B cell (primary cell): ENCODE results near the gene AAK1. TPM values are rescaled to one million over a fixed set of nuclear protein-coding genes. Genes with fewer than 3 reads are reported as not detected.

Experiments used
- ATAC-seq: fragments of 200-7000 bp; cut with Tn5 transposase; one replicate; pipeline ENCODE4 v1.10.0; 2021; ENCODE audit warnings: low read depth, mild to moderate bottlenecking, moderate number of reproducible peaks, moderate library complexity
- CTCF ChIA-PET: fragments of 350-600 bp; sonication (Branson Sonifier 250); formaldehyde crosslinking; loops from one replicate; lab custom pipeline; 2021; ENCODE audit warnings: antibody characterized with exemption, inconsistent platforms; lab: Charles Lee
- POLR2A ChIA-PET: fragments of 350-600 bp; sonication (Branson Sonifier 250); formaldehyde crosslinking; loops from one replicate; lab custom pipeline; 2021; ENCODE audit warnings: antibody characterized with exemption; lab: Charles Lee
- DNase-seq: peaks from one replicate; pipeline ENCODE4 v3.0.0; 2013
- H2AFZ ChIP-seq: 2 replicates; pipeline ENCODE4 v1.6.1; 2012; ENCODE audit warnings: mild to moderate bottlenecking, low read depth, low read length; ENCODE audit not compliant: insufficient read depth, poor library complexity, severe bottlenecking
- H3K27ac ChIP-seq, 2 donors: 1 replicate in 1 of 2; 2 replicates in 1 of 2; pipeline ENCODE4 v1.5.1; 2012 to 2013; ENCODE audit warnings: low read length in 2 of 2, mild to moderate bottlenecking in 2 of 2, moderate library complexity in 1 of 2
- H3K27me3 ChIP-seq, 4 experiments: fragments of 200-600 bp in 1 of 4; sonication (generic) in 1 of 4; replicated peaks in 1 of 4; 1 replicate in 2 of 4; 2 replicates in 2 of 4; pipeline versions ENCODE4 v1.6.1 to v1.7.0; 2013 to 2016; ENCODE audit warnings: low read length in 3 of 4, mild to moderate bottlenecking in 2 of 4, mixed read lengths in 1 of 4, moderate library complexity in 1 of 4; ENCODE audit not compliant: insufficient read depth in 4 of 4, control insufficient read depth in 3 of 4; ENCODE audit errors: control extremely low read depth in 1 of 4
- H3K36me3 ChIP-seq, 2 experiments: replicated peaks in 1 of 2; 1 replicate in 1 of 2; 2 replicates in 1 of 2; pipeline versions ENCODE4 v1.6.1 to v1.7.1; 2013; ENCODE audit warnings: low read length in 1 of 2; ENCODE audit not compliant: insufficient read depth in 2 of 2, control insufficient read depth in 1 of 2; ENCODE audit errors: control extremely low read depth in 1 of 2, extremely low read depth in 1 of 2
- H3K4me1 ChIP-seq, 2 donors: fragments of 200-600 bp in 1 of 2; sonication (generic) in 1 of 2; 1 replicate in 1 of 2; 2 replicates in 1 of 2; pipeline versions ENCODE4 v1.5.1 to v1.6.1; 2013 to 2017; ENCODE audit warnings: low read length in 2 of 2; ENCODE audit not compliant: control insufficient read depth in 2 of 2, insufficient read depth in 2 of 2
- H3K4me2 ChIP-seq: replicated peaks from 2 replicates; pipeline ENCODE3; 2012; ENCODE audit warnings: mild to moderate bottlenecking, low read depth, low read length; ENCODE audit not compliant: poor library complexity, severe bottlenecking
- H3K4me3 ChIP-seq, 5 experiments: fragments of 200-600 bp in 1 of 5; sonication (generic) in 1 of 5; 1 replicate in 3 of 5; 2 replicates in 2 of 5; pipeline versions ENCODE4 v1.5.1 to v1.7.0; 2011 to 2016; ENCODE audit warnings: low read length in 4 of 5, mild to moderate bottlenecking in 4 of 5, low read depth in 2 of 5, control low read depth in 1 of 5, moderate library complexity in 1 of 5; ENCODE audit not compliant: insufficient read depth in 1 of 5; ENCODE audit errors: control extremely low read depth in 1 of 5, extremely low read depth in 1 of 5
- H3K79me2 ChIP-seq: fragments of 200-600 bp; sonication (generic); one replicate; pipeline ENCODE4 v1.6.0; 2016; ENCODE audit warnings: low read length; ENCODE audit not compliant: control insufficient read depth, insufficient read depth
- H3K9ac ChIP-seq: fragments of 200-600 bp; sonication (generic); 2 replicates; pipeline ENCODE4 v1.6.1; 2017; ENCODE audit warnings: mild to moderate bottlenecking, low read length, moderate library complexity
- H3K9me3 ChIP-seq, 3 donors: one replicate each; pipeline versions ENCODE4 v1.6.1 to v1.7.1; 2013; ENCODE audit warnings: low read length in 2 of 3; ENCODE audit not compliant: control insufficient read depth in 2 of 3, insufficient read depth in 1 of 3; ENCODE audit errors: control extremely low read depth in 1 of 3
- H4K20me1 ChIP-seq: 2 replicates; pipeline ENCODE4 v1.6.0; 2012; ENCODE audit warnings: mild to moderate bottlenecking, low read length; ENCODE audit not compliant: insufficient read depth, control insufficient read depth, poor library complexity, severe bottlenecking
- H3K27ac Mint-ChIP-seq: one replicate; pipeline ENCODE4 v1.8.0; 2021; ENCODE audit warnings: mixed read lengths
- H3K27me3 Mint-ChIP-seq: one replicate; pipeline ENCODE4 v1.8.0; 2021; ENCODE audit warnings: mixed read lengths
- H3K4me1 Mint-ChIP-seq: one replicate; pipeline ENCODE4 v1.8.0; 2021; ENCODE audit warnings: mixed read lengths
- H3K4me3 Mint-ChIP-seq: one replicate; pipeline ENCODE4 v1.8.0; 2021; ENCODE audit warnings: mixed read lengths
- H3K9me3 Mint-ChIP-seq: one replicate; pipeline ENCODE4 v1.8.0; 2022; ENCODE audit warnings: mixed read lengths; ENCODE audit not compliant: insufficient read depth
- CTCF ChIP-seq: fragments of 200-600 bp; IDR thresholded peaks from one replicate; pipeline ENCODE4 v1.8.0; 2022; ENCODE audit warnings: antibody characterized with exemption, mild to moderate bottlenecking
- EZH2 ChIP-seq: IDR thresholded peaks from 2 replicates; pipeline ENCODE4 v1.6.1; 2012; ENCODE audit warnings: borderline replicate concordance, low read depth, mild to moderate bottlenecking, moderate library complexity, low read length; ENCODE audit not compliant: insufficient read depth, poor library complexity, severe bottlenecking
- WGBS: methylation state at CpG from one replicate; pipeline ENCODE4 v1.1.5; 2013; ENCODE audit warnings: missing lambda C conversion rate; ENCODE audit not compliant: insufficient coverage; 5-methylcytosine and 5-hydroxymethylcytosine counted together
- intact Hi-C: fragments of 100-400 bp; cut with micrococcal nuclease; formaldehyde crosslinking; loops from one replicate; pipeline ENCODE4 v1.10.0; 2022
- polyA plus RNA-seq: library from polyadenylated mRNA; depleted of rRNA; stranded (reverse); fragments of >200 nt; gene quantifications from 2 replicates; pipeline ENCODE4 v1.2.3, GENCODE V29; 2012
- total RNA-seq, 2 donors: library from RNA; stranded (reverse); fragments of 120-200 nt in 1 of 2; gene quantifications; 1 replicate in 1 of 2; 2 replicates in 1 of 2; pipeline versions ENCODE4 v1.2.3 to v1.2.4, GENCODE V29; 2013 to 2022

AAK1 gene
- total and polyA plus RNA-seq, 2 donors (not counting 1 experiment from before 2014, with no cell fraction given), result 2.4 to 7.2 TPM

GRCh38 chr2:69556008-69556407 is 87.5 kb downstream of the AAK1 start:
- CTCF ChIA-PET, result no interaction called here
- POLR2A ChIA-PET, result no interaction called here
- Histone ChIP-seq H3K4me1 (peaks cover 0 to 4% of the 10 kb centered on the region in 2 donors), H3K9ac (no peak overlapping the region), H3K4me3 (no peak overlapping the region), H3K36me3 (peaks cover 0 to 1% of the 10 kb centered on the region in 2 experiments), H2AFZ (no peak overlapping the region), H3K9me3 (no peaks in the 10 kb centered on the region), H4K20me1 (no peaks in the 10 kb centered on the region), H3K27me3 (peaks cover 0 to 4% (median 0%) of the 10 kb centered on the region in 4 experiments), H3K4me2 (no peak overlapping the region), H3K27ac (no peak overlapping the region), H3K79me2 (no peaks in the 10 kb centered on the region)
- DNase-seq, result no peak
- Mint-ChIP-seq H3K27ac (no peak overlapping the region), H3K9me3 (no peaks in the 10 kb centered on the region), H3K4me1 (peaks cover 4% of the 10 kb centered on the region), H3K27me3 (peaks cover 10% of the 10 kb centered on the region), H3K4me3 (no peak overlapping the region)
- no peak for ATAC-seq
- no peak for TF ChIP-seq CTCF
- no peak for TF ChIP-seq EZH2
- WGBS, result 90% methylated on average over 2 of the region's 4 CpGs
- intact Hi-C loops, result no loop called here

GRCh38 chr2:69554981-69555380 is 88.6 kb downstream of the AAK1 start:
- Histone ChIP-seq H4K20me1 (no peaks in the 10 kb centered on the region), H3K4me2 (no peak overlapping the region), H3K9ac (no peak overlapping the region), H3K27ac (no peak overlapping the region), H3K4me1 (peaks cover 0 to 4% of the 10 kb centered on the region in 2 donors), H3K9me3 (no peaks in the 10 kb centered on the region), H2AFZ (no peak overlapping the region), H3K4me3 (no peak overlapping the region), H3K36me3 (peaks cover 0 to 1% of the 10 kb centered on the region in 2 experiments), H3K27me3 (no peaks in the 10 kb centered on the region), H3K79me2 (no peaks in the 10 kb centered on the region)
- WGBS, result 3% methylated on average over 3 of the region's 3 CpGs
- Mint-ChIP-seq H3K4me3 (no peak overlapping the region), H3K27me3 (peaks cover 6% of the 10 kb centered on the region), H3K27ac (no peak overlapping the region), H3K9me3 (no peaks in the 10 kb centered on the region), H3K4me1 (peaks cover 4% of the 10 kb centered on the region)
- ChIA-PET POLR2A (no interaction called here), CTCF (interaction anchor here (0.9 to 4.5 kb wide), 3 partner anchors 8 to 168 kb away, joined by 3 to 37 read pairs (median 3); no protein-coding TSS in a partner anchor)
- TF ChIP-seq EZH2 (no peak), CTCF (no peak)
- intact Hi-C loops, result no loop called here
- DNase-seq (no peak), ATAC-seq (no peak)
